K562 (cell line): Measurements from ENCODE around the gene PNRC1.

ENCODE experiments used
- EZH2 ChIP-seq: IDR thresholded peaks from 2 replicates; pipeline ENCODE4 v1.6.1; 2012; ENCODE audit warnings: low read depth, mild to moderate bottlenecking, inconsistent platforms, low read length, borderline replicate concordance
- SMC3 ChIP-seq: conservative IDR thresholded peaks from 2 replicates; pipeline ENCODE4 v1.6.1; 2011; ENCODE audit warnings: low read depth, low read length, improper control_type of control experiment; ENCODE audit not compliant: insufficient read depth
- SNIP1 ChIP-seq: fragments of 450-650 bp; IDR thresholded peaks from 2 replicates; pipeline ENCODE4 v1.7.1; 2017; ENCODE audit warnings: low read depth, mild to moderate bottlenecking
- ZNF253 ChIP-seq: fragments of 250-450 bp; sonication (Bioruptor Pico); conservative IDR thresholded peaks from 2 replicates; pipeline ENCODE4 v1.6.1; 2021; ENCODE audit warnings: mild to moderate bottlenecking
- TF ChIP-seq, protein P1 (sequence below): fragments of 250-450 bp; sonication (Bioruptor Pico); IDR thresholded peaks from 2 replicates; pipeline ENCODE4 v1.5.0; 2021

DNA sequence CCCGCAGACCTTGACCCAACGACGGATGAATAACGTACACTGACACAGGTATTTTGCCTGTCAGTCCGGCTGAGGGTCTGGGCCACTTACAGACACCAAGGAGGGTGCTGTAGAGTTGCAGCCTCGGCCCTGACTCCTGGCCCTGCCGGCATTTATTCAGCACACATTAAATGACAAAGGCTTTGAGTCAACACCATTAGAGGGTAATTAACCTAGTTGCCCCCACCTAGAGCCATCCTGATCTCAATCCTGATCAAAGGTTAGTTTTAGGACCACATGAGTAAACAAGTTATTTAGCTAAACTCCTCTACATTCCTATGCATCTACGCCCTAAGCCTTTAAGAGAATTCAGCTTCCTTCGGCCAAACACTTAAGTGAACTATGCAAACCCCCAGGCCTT is 53.4 kb downstream of the PNRC1 start:
- TF ChIP-seq SNIP1 = no peak
- TF ChIP-seq ZNF253 (CRISPR knock-in tag) = no peak
- TF ChIP-seq SMC3 = no peak
- TF ChIP-seq, protein P1, sequence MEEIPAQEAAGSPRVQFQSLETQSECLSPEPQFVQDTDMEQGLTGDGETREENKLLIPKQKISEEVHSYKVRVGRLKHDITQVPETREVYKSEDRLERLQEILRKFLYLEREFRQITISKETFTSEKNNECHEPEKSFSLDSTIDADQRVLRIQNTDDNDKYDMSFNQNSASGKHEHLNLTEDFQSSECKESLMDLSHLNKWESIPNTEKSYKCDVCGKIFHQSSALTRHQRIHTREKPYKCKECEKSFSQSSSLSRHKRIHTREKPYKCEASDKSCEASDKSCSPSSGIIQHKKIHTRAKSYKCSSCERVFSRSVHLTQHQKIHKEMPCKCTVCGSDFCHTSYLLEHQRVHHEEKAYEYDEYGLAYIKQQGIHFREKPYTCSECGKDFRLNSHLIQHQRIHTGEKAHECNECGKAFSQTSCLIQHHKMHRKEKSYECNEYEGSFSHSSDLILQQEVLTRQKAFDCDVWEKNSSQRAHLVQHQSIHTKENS (CRISPR knock-in tag) = no peak
- TF ChIP-seq EZH2 = no peak
